Stimulated activated naive B cell treated with anti-CD40 and anti-IgM and Interleukin-4, amounts not matched to agents 10 μg/mL and 1 μg/mL and 100 μg/mL, for 72 hours (primary cell): ENCODE data around the gene DCTN3.
A peak's percentile ranks its signal among the peaks of the same experiment; 100 is the strongest.

Experiments
- ATAC-seq, 2 donors: fragments of 150-1000 bp; cut with Tn5 transposase; replicated peaks; 2 replicates each; pipeline ENCODE4 v1.10.0; 2021; ENCODE audit warnings: moderate library complexity in 1 of 2
- DNase-seq: peaks from one replicate; pipeline ENCODE4 v3.0.0; 2021
- H3K27ac Mint-ChIP-seq: one replicate; pipeline ENCODE4 v1.8.0; 2022; ENCODE audit warnings: mild to moderate bottlenecking, mixed read lengths
- H3K27me3 Mint-ChIP-seq, 2 donors: one replicate each; pipeline ENCODE4 v1.8.0; 2022; ENCODE audit warnings: mixed read lengths in 2 of 2
- H3K36me3 Mint-ChIP-seq, 2 donors: one replicate each; pipeline ENCODE4 v1.8.0; 2022; ENCODE audit warnings: mixed read lengths in 2 of 2, mild to moderate bottlenecking in 1 of 2
- H3K4me1 Mint-ChIP-seq, 2 donors: one replicate each; pipeline ENCODE4 v1.8.0; 2022; ENCODE audit warnings: mixed read lengths in 2 of 2, mild to moderate bottlenecking in 1 of 2
- H3K4me3 Mint-ChIP-seq, 2 donors: one replicate each; pipeline ENCODE4 v1.8.0; 2022; ENCODE audit warnings: mild to moderate bottlenecking in 2 of 2, mixed read lengths in 2 of 2, moderate library complexity in 1 of 2
- H3K9me3 Mint-ChIP-seq, 2 donors: one replicate each; pipeline ENCODE4 v1.8.0; 2022; ENCODE audit warnings: mixed read lengths in 2 of 2, mild to moderate bottlenecking in 1 of 2

The DCTN3 gene

DNA sequence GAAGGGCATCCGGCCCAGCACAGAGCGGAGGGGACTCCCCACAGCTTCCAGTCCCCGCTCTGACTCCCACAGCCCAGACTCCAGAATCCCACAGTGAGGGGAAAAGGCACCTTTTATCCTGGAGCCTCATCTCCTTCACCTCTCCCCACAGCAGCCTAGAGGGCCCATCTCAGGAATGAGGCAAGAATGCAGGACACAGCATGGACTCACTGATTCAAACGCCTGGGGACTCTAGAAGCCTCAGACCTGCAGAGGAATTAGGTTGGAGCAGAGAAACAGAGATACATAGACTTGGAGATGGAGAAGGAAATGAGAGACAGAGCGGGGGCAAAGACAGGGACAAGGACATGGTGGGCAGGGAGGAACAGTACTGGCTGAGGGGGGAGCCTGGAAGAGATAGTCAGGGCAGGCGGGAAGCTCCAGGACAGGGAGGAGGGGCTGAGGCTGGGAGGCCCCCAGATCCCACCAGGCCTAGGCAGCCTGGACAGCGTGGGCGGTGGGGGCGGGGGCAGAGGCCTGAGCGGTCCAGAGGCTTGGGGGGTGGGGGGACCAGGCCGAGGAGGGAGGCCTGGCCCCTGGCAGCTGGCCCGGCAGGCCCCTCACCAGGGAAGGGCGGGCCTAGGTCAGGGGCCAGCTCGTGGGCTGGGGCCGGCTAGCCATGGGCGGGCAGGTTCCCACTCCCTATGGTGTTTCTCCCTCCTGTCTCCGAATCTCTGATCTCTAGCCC, 46.5 kb downstream of the DCTN3 start:
- no peaks in the 10 kb centered on the region for H3K36me3 Mint-ChIP-seq
- DNase-seq, result no peak
- no peak overlapping the region for H3K27ac Mint-ChIP-seq
- no peak overlapping the region for H3K4me3 Mint-ChIP-seq
- H3K4me1 Mint-ChIP-seq, result peaks cover 13 to 15% of the 10 kb centered on the region in 2 donors
- ATAC-seq, result no peak
- H3K9me3 Mint-ChIP-seq, result no peaks in the 10 kb centered on the region
- peaks cover 48 to 78% of the 10 kb centered on the region in 2 donors for H3K27me3 Mint-ChIP-seq

DNA sequence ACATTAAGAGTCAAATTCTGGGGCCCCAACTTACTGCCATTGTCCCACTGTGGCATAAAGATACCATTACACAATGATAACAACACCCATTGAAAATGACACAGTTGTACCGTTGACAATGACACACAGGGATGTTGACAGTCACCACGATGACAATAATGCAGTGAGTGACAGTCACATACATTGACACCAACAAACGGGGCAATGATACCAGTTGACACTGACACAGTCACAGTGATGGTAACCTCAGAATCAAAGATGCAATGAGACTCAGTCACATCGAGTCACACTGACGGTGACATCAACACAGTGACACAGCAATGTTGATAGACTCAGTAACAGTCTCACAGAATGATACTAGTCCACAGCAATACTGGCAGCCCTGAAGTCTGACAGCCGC, 47.7 kb downstream of the DCTN3 start:
- no peak for ATAC-seq
- Mint-ChIP-seq H3K9me3 (no peaks in the 10 kb centered on the region), H3K27ac (no peak overlapping the region), H3K4me3 (no peak overlapping the region), H3K27me3 (peaks cover 49 to 77% of the 10 kb centered on the region in 2 donors), H3K4me1 (peaks cover 13% of the 10 kb centered on the region in 2 donors), H3K36me3 (no peaks in the 10 kb centered on the region)
- no peak for DNase-seq

DNA sequence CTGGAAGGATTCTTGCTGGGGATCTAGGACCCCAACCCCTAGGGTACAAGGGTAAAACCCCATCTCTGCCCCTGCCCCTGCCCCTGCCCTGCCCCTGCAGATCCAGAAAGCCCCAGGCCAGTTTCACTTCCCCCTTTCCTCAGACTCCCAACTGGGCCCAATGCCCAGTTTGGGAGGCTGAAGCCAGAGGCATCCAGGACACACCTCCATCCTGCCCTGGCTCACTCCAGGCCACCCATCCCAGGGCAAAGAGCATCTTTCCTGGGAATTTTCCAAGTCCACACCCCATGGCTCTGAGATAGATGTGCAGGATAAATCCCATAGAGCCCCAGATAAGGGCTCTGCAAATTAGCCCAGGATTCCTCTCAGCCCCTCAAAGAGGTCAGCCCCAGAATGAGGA, 48.2 kb downstream of the DCTN3 start:
- no peak overlapping the region for H3K4me3 Mint-ChIP-seq
- no peaks in the 10 kb centered on the region for H3K9me3 Mint-ChIP-seq
- H3K27me3 Mint-ChIP-seq, result peaks cover 49 to 77% of the 10 kb centered on the region in 2 donors
- DNase-seq, result no peak
- H3K36me3 Mint-ChIP-seq, result no peaks in the 10 kb centered on the region
- H3K4me1 Mint-ChIP-seq, result peaks cover 7 to 8% of the 10 kb centered on the region in 2 donors
- ATAC-seq, result peak in 1 of 2 donors; percentile 27
- no peak overlapping the region for H3K27ac Mint-ChIP-seq

- ATAC-seq (no peak), DNase-seq (no peak)
- H3K27me3 Mint-ChIP-seq, result peaks cover 51 to 79% of the 10 kb centered on the region in 2 donors
- H3K9me3 Mint-ChIP-seq, result no peaks in the 10 kb centered on the region
- H3K36me3 Mint-ChIP-seq, result no peaks in the 10 kb centered on the region
- H3K27ac Mint-ChIP-seq, result no peak overlapping the region
- no peak overlapping the region for H3K4me3 Mint-ChIP-seq
- H3K4me1 Mint-ChIP-seq, result peaks cover 6 to 8% of the 10 kb centered on the region in 2 donors
Observed at GRCh38 chr9:34571481-34571810, 48.8 kb downstream of the DCTN3 start.

DNA sequence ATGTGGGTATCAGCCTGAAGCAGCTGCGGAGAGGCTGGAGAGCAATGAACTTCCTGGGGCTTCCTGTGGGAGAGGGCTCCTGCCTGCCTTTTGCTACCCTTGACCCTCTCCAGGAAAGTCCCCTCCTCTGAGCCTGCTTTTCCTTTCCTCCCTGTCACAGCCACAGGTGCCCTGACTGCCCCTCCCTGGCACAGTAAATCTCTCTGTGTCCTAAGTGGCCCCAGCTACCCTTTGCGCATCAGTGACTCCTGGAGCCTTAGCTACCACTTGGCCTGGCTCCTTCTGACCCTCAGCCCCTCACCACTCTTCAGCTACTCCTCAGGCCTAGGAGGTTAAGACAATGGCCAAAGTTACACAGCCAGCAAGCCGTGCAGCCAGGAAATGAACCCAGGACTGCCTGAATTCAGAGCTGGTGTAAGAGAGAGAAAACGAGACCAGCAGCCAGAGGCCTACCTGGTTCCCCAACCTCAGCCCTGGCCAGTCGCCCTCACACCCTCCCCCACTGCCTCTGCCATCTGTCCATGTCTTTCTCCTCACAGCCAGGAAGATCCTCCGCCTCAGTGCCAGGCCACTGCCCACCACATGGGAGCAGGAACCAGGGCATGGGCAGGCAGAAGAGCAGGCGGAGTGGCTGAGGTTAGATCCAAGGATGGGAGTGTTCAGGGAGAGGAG, 49.4 kb downstream of the DCTN3 start:
- H3K27ac Mint-ChIP-seq, result no peak overlapping the region
- H3K27me3 Mint-ChIP-seq, result peaks cover 49 to 79% of the 10 kb centered on the region in 2 donors
- peaks cover 6 to 8% of the 10 kb centered on the region in 2 donors for H3K4me1 Mint-ChIP-seq

GRCh38 chr9:34570376-34570775, 49.9 kb downstream of the DCTN3 start:
- Mint-ChIP-seq H3K27me3 (peaks cover 52 to 81% of the 10 kb centered on the region in 2 donors), H3K27ac (no peak overlapping the region), H3K4me1 (peaks cover 6 to 8% of the 10 kb centered on the region in 2 donors), H3K4me3 (no peak overlapping the region), H3K9me3 (no peaks in the 10 kb centered on the region), H3K36me3 (no peaks in the 10 kb centered on the region)
- ATAC-seq (no peak), DNase-seq (no peak)

More for the DNA sequence above, 49.4 kb downstream of the DCTN3 start:
- H3K4me3 Mint-ChIP-seq, result no peak overlapping the region
- no peak for DNase-seq
- ATAC-seq, result no peak
- no peaks in the 10 kb centered on the region for H3K9me3 Mint-ChIP-seq
- H3K36me3 Mint-ChIP-seq, result no peaks in the 10 kb centered on the region

DNA sequence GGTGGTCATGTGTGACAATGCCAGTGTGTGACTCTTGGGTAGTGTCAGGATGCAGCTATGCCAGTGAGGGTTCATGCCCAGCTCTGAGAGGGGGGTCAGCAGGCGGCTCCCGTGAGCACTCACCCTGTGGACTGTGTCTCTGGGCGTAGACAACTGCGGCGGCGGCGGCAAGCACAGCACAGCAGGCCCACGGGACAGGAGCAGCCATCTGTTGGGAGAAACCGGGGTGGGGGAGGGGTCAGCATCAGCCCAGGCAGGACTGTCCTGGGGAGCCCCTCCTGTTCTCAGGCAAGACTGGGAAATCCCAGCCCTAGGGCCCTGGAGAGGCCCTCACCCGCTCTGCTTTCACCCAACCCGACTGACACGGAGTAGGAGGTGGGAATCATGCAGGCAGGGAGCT, 51.5 kb downstream of the DCTN3 start:
- Mint-ChIP-seq H3K4me1 (peaks cover 6 to 8% of the 10 kb centered on the region in 2 donors), H3K36me3 (no peaks in the 10 kb centered on the region), H3K4me3 (no peak overlapping the region), H3K9me3 (no peaks in the 10 kb centered on the region), H3K27me3 (peaks cover 61 to 80% of the 10 kb centered on the region in 2 donors), H3K27ac (no peak overlapping the region)
- ATAC-seq (no peak), DNase-seq (no peak)

DNA sequence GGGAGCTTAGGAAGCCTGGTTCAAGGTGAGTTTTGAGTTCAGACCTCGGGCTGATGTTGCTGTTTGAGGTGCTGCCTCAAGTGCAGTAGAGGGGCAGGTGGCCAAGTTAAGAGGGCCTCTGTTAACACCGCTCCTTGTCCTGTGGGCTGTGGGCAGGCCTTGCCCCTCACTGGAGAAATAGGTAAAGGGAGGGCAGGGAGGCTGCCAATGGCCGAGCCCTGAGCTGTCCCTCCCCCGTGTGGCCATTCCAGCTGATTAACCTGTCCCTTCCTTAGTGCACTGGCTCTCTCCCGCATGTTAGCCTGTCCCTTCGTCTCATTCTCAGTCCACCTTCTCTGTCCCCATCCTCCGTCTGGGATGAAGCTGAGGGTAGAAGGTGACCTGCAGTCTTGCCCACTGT, 52.2 kb downstream of the DCTN3 start:
- H3K4me1 Mint-ChIP-seq, result peaks cover 6 to 8% of the 10 kb centered on the region in 2 donors

GRCh38 chr9:34566972-34567371, 53.3 kb downstream of the DCTN3 start:
- no peaks in the 10 kb centered on the region for H3K9me3 Mint-ChIP-seq
- H3K36me3 Mint-ChIP-seq, result no peaks in the 10 kb centered on the region
- ATAC-seq, result no peak
- H3K4me3 Mint-ChIP-seq, result no peak overlapping the region
- peaks cover 67 to 82% of the 10 kb centered on the region in 2 donors for H3K27me3 Mint-ChIP-seq
- DNase-seq, result no peak
- H3K27ac Mint-ChIP-seq, result no peak overlapping the region
- peaks cover 5 to 8% of the 10 kb centered on the region in 2 donors for H3K4me1 Mint-ChIP-seq

More for the DNA sequence above, 52.2 kb downstream of the DCTN3 start:
- no peak for DNase-seq
- Mint-ChIP-seq H3K27me3 (peaks cover 60 to 80% of the 10 kb centered on the region in 2 donors), H3K9me3 (no peaks in the 10 kb centered on the region), H3K36me3 (no peaks in the 10 kb centered on the region), H3K27ac (no peak overlapping the region), H3K4me3 (no peak overlapping the region)
- ATAC-seq, result no peak

DNA sequence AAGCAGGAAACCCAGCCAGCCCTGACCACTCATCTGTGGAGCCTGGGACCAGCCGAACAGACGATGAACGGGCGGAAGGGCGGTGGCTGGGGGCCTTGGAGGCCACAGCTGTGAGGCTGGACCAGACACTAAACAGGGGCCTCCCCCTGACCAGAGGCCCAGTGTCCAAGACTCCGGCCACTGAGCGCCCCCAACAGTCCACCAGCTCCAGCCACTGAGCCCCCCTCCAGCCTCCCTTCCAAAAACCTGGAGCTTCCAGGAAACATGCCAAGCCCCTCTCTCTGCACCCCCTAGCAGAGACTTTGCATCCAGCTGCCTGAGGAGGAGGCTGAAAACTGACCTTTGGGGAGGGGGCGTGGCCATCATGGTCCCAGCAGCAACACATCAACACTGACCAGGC, 54.0 kb downstream of the DCTN3 start:
- H3K4me1 Mint-ChIP-seq, result peaks cover 0 to 4% of the 10 kb centered on the region in 2 donors
- peaks cover 63 to 75% of the 10 kb centered on the region in 2 donors for H3K27me3 Mint-ChIP-seq
- H3K9me3 Mint-ChIP-seq, result no peaks in the 10 kb centered on the region
- DNase-seq (no peak), ATAC-seq (no peak)
- H3K4me3 Mint-ChIP-seq, result no peak overlapping the region
- no peaks in the 10 kb centered on the region for H3K36me3 Mint-ChIP-seq
- no peak overlapping the region for H3K27ac Mint-ChIP-seq

DNA sequence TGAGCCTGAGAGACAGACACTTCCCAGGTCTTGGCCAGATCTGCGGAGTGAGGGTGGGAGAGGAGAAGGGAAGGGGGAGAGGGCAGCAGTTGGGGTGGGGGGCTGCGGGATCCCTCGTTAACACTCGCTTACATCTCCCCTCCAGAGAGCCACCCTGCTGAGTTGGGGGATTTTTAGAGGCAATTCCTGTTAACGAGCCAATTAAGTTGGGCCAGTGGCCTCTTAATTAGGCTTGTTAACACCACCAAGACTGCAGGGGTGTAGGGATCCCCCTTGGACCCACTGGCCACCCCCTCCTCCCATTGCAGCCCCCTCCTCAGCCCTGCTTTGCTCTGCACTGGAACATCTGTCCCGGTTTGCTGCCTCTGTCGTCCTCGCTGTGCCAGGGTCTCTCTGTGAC, 54.4 kb downstream of the DCTN3 start:
- Mint-ChIP-seq H3K36me3 (no peaks in the 10 kb centered on the region), H3K4me1 (peaks cover 0 to under 1% of the 10 kb centered on the region in 2 donors), H3K27ac (no peak overlapping the region), H3K27me3 (peaks cover 67 to 76% of the 10 kb centered on the region in 2 donors), H3K4me3 (no peak overlapping the region), H3K9me3 (no peaks in the 10 kb centered on the region)
- ATAC-seq, result no peak
- DNase-seq, result no peak

- no peaks in the 10 kb centered on the region for H3K36me3 Mint-ChIP-seq
- ATAC-seq, result no peak
- H3K27me3 Mint-ChIP-seq, result peaks cover 70 to 74% of the 10 kb centered on the region in 2 donors
Observed at GRCh38 chr9:34564617-34565016, 55.7 kb downstream of the DCTN3 start.

More at GRCh38 chr9:34564617-34565016, 55.7 kb downstream of the DCTN3 start:
- Mint-ChIP-seq H3K27ac (no peak overlapping the region), H3K4me3 (no peak overlapping the region), H3K9me3 (no peaks in the 10 kb centered on the region), H3K4me1 (no peaks in the 10 kb centered on the region)
- no peak for DNase-seq
